Ishikawa (cell line): ENCODE results near the gene TBL2.

Experiments used
- CEBPB ChIP-seq: IDR thresholded peaks from 2 replicates; pipeline ENCODE4 v1.6.1; 2012
- CREB1 ChIP-seq: IDR thresholded peaks from 2 replicates; pipeline ENCODE4 v1.6.1; 2012; ENCODE audit warnings: low read depth
- EGR1 ChIP-seq: IDR thresholded peaks from 2 replicates; pipeline ENCODE4 v1.6.1; 2012
- EP300 ChIP-seq: IDR thresholded peaks from 2 replicates; pipeline ENCODE4 v1.6.1; 2012; ENCODE audit warnings: borderline replicate concordance
- FOXM1 ChIP-seq: IDR thresholded peaks from 2 replicates; pipeline ENCODE4 v1.6.1; 2012; ENCODE audit warnings: low read depth, borderline replicate concordance
- NFIC ChIP-seq: IDR thresholded peaks from 2 replicates; pipeline ENCODE4 v1.6.1; 2012
- RAD21 ChIP-seq: IDR thresholded peaks from 2 replicates; pipeline ENCODE4 v1.6.1; 2012; ENCODE audit warnings: low read depth
- REST ChIP-seq: IDR thresholded peaks from 2 replicates; pipeline ENCODE4 v1.6.1; 2012; ENCODE audit warnings: low read depth, mild to moderate bottlenecking
- TAF1 ChIP-seq: IDR thresholded peaks from 2 replicates; pipeline ENCODE4 v1.6.1; 2012; ENCODE audit warnings: low read depth, mild to moderate bottlenecking
- TCF12 ChIP-seq: IDR thresholded peaks from 2 replicates; pipeline ENCODE4 v1.6.1; 2012; ENCODE audit warnings: low read depth
- TEAD4 ChIP-seq: IDR thresholded peaks from 2 replicates; pipeline ENCODE4 v1.6.1; 2012
- YY1 ChIP-seq: IDR thresholded peaks from 2 replicates; pipeline ENCODE4 v1.6.1; 2012; ENCODE audit warnings: low read depth
- ZBTB7A ChIP-seq: IDR thresholded peaks from 2 replicates; pipeline ENCODE4 v1.6.1; 2012; ENCODE audit warnings: low read depth
- TF ChIP-seq, protein P1 (sequence below): IDR thresholded peaks from 2 replicates; pipeline ENCODE4 v1.6.1; 2012
- TF ChIP-seq, protein P2 (sequence below): IDR thresholded peaks from 2 replicates; pipeline ENCODE4 v1.6.1; 2012

TBL2 gene

DNA sequence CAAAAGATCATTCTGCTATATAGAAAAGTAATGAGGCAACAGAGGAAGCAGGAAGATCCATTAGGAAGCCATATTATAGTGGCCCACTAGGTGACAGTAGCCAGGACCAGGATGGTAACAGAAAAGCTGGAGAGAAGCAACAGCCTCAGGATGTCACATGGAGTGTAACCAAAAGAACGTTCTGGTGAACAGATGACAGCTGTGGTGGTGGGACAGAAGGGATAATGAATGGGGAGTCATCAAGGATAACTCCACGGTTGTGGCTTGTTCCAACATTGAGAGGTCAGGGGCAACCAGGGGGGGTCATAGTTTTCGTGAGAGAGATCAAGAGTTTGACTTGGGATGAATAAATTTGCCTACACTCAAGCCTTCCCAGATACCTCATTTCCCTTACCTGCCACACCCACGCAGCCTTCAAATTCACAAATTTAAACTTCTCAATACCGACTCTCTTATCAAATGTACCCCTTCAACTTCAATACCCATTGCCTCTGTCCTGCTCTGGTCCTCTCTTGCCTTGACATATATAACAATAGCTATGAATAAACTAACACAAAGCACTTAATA lies 9.3 kb downstream of the TBL2 start:
- TF ChIP-seq TCF12 (no peak), CREB1 (no peak), REST (no peak), RAD21 (no peak), ZBTB7A (no peak), EP300 (no peak), CEBPB (no peak), YY1 (no peak), EGR1 (no peak), NFIC (no peak), FOXM1 (no peak), TEAD4 (no peak), TAF1 (no peak)
- TF ChIP-seq, protein P1, sequence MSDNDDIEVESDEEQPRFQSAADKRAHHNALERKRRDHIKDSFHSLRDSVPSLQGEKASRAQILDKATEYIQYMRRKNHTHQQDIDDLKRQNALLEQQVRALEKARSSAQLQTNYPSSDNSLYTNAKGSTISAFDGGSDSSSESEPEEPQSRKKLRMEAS, result no peak
- TF ChIP-seq, protein P2, sequence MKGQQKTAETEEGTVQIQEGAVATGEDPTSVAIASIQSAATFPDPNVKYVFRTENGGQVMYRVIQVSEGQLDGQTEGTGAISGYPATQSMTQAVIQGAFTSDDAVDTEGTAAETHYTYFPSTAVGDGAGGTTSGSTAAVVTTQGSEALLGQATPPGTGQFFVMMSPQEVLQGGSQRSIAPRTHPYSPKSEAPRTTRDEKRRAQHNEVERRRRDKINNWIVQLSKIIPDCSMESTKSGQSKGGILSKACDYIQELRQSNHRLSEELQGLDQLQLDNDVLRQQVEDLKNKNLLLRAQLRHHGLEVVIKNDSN, result no peak

DNA sequence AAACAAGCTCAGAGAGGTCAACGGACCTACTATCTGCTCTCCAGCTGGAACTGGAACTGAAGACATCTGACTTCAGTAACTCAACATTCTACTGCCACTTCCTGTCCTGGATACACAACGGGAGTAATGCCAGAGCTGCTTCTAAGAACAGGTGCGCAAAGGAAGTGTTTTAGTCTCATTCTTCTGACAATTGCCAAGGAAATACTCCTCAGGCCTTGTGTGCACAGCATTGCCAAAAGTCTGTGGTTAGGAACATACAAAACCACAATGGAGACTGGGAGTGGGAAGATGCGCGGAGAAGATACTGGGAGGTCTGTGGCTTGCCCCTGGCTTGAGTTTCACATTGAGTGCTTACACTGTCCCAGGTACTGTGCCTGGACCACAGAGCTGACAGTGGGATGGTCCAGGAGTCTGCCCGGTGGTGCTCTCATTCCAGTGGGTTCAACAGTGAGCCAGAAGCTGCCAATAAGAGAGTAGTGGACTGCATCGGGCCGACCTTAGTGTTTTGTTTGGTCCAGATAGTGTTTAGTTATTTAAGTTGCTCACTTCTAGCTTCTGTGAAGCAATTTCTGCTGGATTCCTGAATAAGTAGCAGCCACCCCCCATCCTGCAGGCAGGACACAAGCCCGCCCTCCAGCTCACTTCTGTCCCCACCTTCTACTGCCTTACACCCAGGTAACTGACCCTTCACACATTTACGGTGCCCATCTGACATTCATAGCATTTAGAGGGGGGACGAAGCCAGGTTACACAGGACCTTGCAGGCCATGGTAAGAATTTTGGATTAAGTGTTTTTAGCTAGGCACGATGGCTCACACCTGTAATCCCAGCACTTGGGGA lies 10.3 kb downstream of the TBL2 start:
- no peak for TF ChIP-seq TEAD4
- TF ChIP-seq, protein P2, result no peak
- no peak for TF ChIP-seq TAF1
- TF ChIP-seq REST, result no peak

DNA sequence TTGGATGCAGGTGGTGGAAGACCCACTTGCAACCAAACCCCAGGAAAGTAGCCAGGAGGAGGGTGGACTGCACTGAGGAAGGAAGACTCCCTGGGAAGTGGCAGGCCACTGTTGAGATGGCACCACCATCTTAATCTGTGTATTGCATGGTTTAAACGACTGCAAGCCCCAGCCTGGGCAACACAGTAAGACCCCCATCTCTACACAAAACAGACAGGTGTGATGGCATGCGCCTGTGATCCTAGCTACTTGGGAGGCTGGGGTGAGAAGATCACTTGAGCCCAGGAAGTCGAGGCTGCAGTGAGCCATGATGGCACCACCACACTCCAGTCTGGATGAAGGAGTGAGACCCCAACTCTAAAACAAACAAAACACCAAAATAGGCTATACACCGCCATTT lies 11.2 kb downstream of the TBL2 start:
- TF ChIP-seq FOXM1 (no peak), TCF12 (no peak), NFIC (no peak)
- TF ChIP-seq, protein P2, result no peak
- TF ChIP-seq, protein P1, result no peak

DNA sequence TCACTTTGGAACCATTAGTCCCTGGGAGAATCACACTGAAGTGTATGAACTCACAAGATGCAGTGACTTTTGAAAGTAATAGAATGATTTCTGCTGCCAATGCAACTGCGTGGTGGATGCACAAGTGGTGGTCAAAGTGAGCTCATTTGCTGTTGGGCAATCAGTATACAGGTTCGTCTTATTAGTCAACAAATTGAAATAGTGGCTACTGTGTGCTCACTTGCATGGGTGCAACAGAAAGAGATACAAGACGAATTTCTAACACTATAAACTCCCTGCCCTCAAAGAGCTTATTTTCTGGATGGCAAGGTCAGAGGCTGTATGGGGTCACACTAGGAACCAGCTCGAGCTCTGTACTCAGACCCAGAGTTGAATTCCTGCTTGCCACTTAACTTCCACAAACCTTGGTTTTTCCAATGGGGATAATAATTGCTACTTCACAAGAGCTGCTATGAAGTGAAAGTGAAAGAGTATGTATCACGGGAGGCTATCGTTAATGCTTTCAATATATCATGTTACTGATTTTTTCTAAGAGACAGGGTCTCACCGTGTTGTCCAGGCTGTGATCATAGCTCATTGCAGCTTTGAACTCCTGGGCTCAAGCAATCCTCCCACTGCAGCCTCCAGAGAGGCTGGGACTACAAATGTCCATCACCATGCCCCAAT lies 12.6 kb downstream of the TBL2 start:
- TF ChIP-seq TCF12 (no peak), YY1 (no peak), NFIC (no peak), EP300 (no peak), TAF1 (no peak), RAD21 (no peak), FOXM1 (no peak), CREB1 (no peak), TEAD4 (no peak), ZBTB7A (no peak), REST (no peak), EGR1 (no peak), CEBPB (no peak)
- TF ChIP-seq, protein P1, result no peak
- TF ChIP-seq, protein P2, result no peak
